Stimulated activated CD4-positive, alpha-beta T cell treated with anti-CD3 and anti-CD28 coated beads, Interleukin-12 subunit alpha, Interleukin-12 subunit beta, amount 100 ng/mL, for 48 hours (primary cell): Measurements from ENCODE around the gene TMEM120A.

Experiments used
- DNase-seq, 3 donors: peaks; one replicate each; pipeline ENCODE4 v3.0.0-alpha.2; 2020; ENCODE audit warnings: low read depth in 2 of 3, low spot score in 1 of 3

TMEM120A gene

GRCh38 chr7:75960372-75960771, 34.0 kb downstream of the TMEM120A start:
- no peak for DNase-seq

GRCh38 chr7:75958802-75959543, 35.4 kb downstream of the TMEM120A start:
- DNase-seq: no peak

GRCh38 chr7:75957021-75957736, 37.2 kb downstream of the TMEM120A start:
- no peak for DNase-seq

- no peak for DNase-seq
These were observed 39.0 kb downstream of the TMEM120A start for GRCh38 chr7:75955331-75955955.

GRCh38 chr7:75953931-75954330, 40.5 kb downstream of the TMEM120A start:
- DNase-seq: no peak

GRCh38 chr7:75953431-75953830, 41.0 kb downstream of the TMEM120A start:
- no peak for DNase-seq

GRCh38 chr7:75951506-75951905, 42.9 kb downstream of the TMEM120A start:
- no peak for DNase-seq

GRCh38 chr7:75950111-75950681, 44.2 kb downstream of the TMEM120A start:
- no peak for DNase-seq

- no peak for DNase-seq
These were observed 46.2 kb downstream of the TMEM120A start for GRCh38 chr7:75948179-75948578.

GRCh38 chr7:75946207-75946855, 48.1 kb downstream of the TMEM120A start:
- DNase-seq: no peak

- DNase-seq: no peak
These were observed 48.9 kb downstream of the TMEM120A start for GRCh38 chr7:75945297-75946168.

GRCh38 chr7:75944507-75944906, 49.9 kb downstream of the TMEM120A start:
- no peak for DNase-seq

- DNase-seq: no peak
These were observed 50.5 kb downstream of the TMEM120A start for GRCh38 chr7:75943864-75944263.

- DNase-seq: no peak
These were observed 55.5 kb downstream of the TMEM120A start for GRCh38 chr7:75938921-75939320.

GRCh38 chr7:75937958-75938786, 56.2 kb downstream of the TMEM120A start:
- no peak for DNase-seq
